Hepatocyte (in vitro differentiated cells): ENCODE results near the gene PTPN14. TPM values are rescaled to one million over a fixed set of nuclear protein-coding genes. Genes with fewer than 3 reads are reported as not detected.
A peak's percentile ranks its signal among the peaks of the same experiment; 100 is the strongest.

Experiments used
- DNase-seq: peaks from one replicate; pipeline ENCODE4 v3.0.0-alpha.2; 2016; ENCODE audit warnings: low spot score
- H2AFZ ChIP-seq: fragments of 200-600 bp; sonication (generic); 2 replicates; pipeline ENCODE4 v1.6.0; 2016; ENCODE audit warnings: antibody characterized with exemption, mild to moderate bottlenecking
- H3K27ac ChIP-seq: fragments of 200-600 bp; sonication (generic); 2 replicates; pipeline ENCODE4 v1.5.1; 2016; ENCODE audit warnings: mild to moderate bottlenecking
- H3K27me3 ChIP-seq: fragments of 200-600 bp; sonication (generic); 2 replicates; pipeline ENCODE4 v1.6.1; 2016
- H3K36me3 ChIP-seq: fragments of 200-600 bp; sonication (generic); replicated peaks from 2 replicates; pipeline ENCODE4 v1.5.1; 2016; ENCODE audit warnings: low read depth; ENCODE audit not compliant: insufficient read depth
- H3K4me1 ChIP-seq: fragments of 200-600 bp; sonication (generic); 2 replicates; pipeline ENCODE4 v1.5.1; 2016; ENCODE audit warnings: mild to moderate bottlenecking, moderate library complexity; ENCODE audit not compliant: insufficient read depth
- H3K4me2 ChIP-seq: fragments of 200-600 bp; sonication (generic); 2 replicates; pipeline ENCODE4 v1.6.0; 2016
- H3K4me3 ChIP-seq: fragments of 200-600 bp; sonication (generic); 2 replicates; pipeline ENCODE4 v1.5.1; 2016; ENCODE audit warnings: mild to moderate bottlenecking
- H3K79me2 ChIP-seq: fragments of 200-600 bp; sonication (generic); 2 replicates; pipeline ENCODE4 v1.6.0; 2017; ENCODE audit warnings: mild to moderate bottlenecking
- H3K9me2 ChIP-seq: fragments of 200-600 bp; sonication (generic); replicated peaks from 2 replicates; pipeline ENCODE4 v1.6.0; 2017; ENCODE audit warnings: mild to moderate bottlenecking; ENCODE audit not compliant: insufficient read depth
- H3K9me3 ChIP-seq: fragments of 200-600 bp; sonication (generic); 2 replicates; pipeline ENCODE4 v1.5.1; 2016; ENCODE audit warnings: low read depth, mild to moderate bottlenecking
- H4K20me1 ChIP-seq: fragments of 200-600 bp; sonication (generic); 2 replicates; pipeline ENCODE4 v1.6.0; 2016; ENCODE audit warnings: mild to moderate bottlenecking; ENCODE audit not compliant: insufficient read depth, poor library complexity, severe bottlenecking
- EZH2 ChIP-seq: fragments of 200-600 bp; sonication (generic); IDR thresholded peaks from 2 replicates; pipeline ENCODE4 v1.6.1; 2016; ENCODE audit warnings: antibody characterized with exemption, mild to moderate bottlenecking, borderline replicate concordance
- EZH2phosphoT487 ChIP-seq: fragments of 200-600 bp; sonication (generic); IDR thresholded peaks from one replicate; pipeline ENCODE4 v1.6.1; 2018; ENCODE audit warnings: antibody characterized with exemption, mild to moderate bottlenecking, low read depth, moderate library complexity; ENCODE audit not compliant: unreplicated experiment, severe bottlenecking
- WGBS: methylation state at CpG from one replicate; pipeline ENCODE4 v1.1.6; 2016; ENCODE audit warnings: low lambda C conversion rate; ENCODE audit errors: missing lambda C conversion rate; 5-methylcytosine and 5-hydroxymethylcytosine counted together
- polyA plus RNA-seq: library from polyadenylated mRNA; unstranded; fragments of >200 nt; fragmentation: Nextera tagmentation; extraction: Ambion mirVana; gene quantifications from 2 replicates; pipeline ENCODE4 v1.2.1, GENCODE V29; 2016
- total RNA-seq: library from RNA; depleted of rRNA; stranded (reverse); fragments of >200 nt; gene quantifications from 2 replicates; pipeline ENCODE4 v1.2.3, GENCODE V29; 2014
- TF ChIP-seq, protein P1 (sequence below): fragments of 200-600 bp; sonication (generic); IDR thresholded peaks from 2 replicates; pipeline ENCODE4 v1.5.1; 2016; ENCODE audit warnings: antibody characterized with exemption, mild to moderate bottlenecking; ENCODE audit not compliant: poor library complexity

Gene PTPN14
- total and polyA plus RNA-seq, 2 experiments from 2014 or later = 9.5 to 21.7 TPM

DNA sequence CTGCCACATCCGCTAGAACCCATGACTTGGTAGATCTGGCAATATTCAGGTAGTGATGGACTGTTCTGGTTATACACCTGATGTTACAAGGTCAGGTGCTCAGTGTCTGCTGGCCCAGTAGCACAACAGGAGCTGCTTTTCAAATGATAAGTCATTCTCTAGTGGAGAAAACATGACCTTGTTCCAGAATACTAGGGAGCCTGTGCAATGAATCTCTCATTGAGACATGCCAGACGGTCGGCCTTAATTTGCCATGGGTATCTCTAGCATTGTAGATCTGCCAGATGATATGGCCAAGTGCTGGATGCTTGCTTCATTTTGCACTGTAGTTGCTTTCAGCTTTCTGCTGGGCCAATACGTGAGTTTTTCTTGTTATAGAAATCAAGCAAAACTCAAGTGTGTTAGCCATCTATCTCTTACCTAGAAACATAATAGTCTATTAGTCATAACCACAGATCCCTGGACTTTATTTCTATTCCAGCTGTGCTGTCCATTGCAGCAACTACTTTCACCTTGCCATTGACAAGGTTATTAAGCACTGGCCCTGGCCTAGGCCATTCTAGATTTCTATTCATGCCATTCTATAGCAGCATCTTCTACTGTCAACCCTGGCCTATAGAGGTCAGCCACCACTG, 37.7 kb upstream of the PTPN14 start:
- Histone ChIP-seq H3K79me2 (no peaks in the 10 kb centered on the region), H4K20me1 (no peaks in the 10 kb centered on the region), H3K27me3 (no peaks in the 10 kb centered on the region), H3K9me3 (no peaks in the 10 kb centered on the region), H2AFZ (no peak overlapping the region), H3K9me2 (no peaks in the 10 kb centered on the region), H3K4me1 (no peaks in the 10 kb centered on the region), H3K27ac (no peak overlapping the region), H3K4me2 (no peak overlapping the region), H3K36me3 (no peaks in the 10 kb centered on the region), H3K4me3 (no peak overlapping the region)
- no peak for DNase-seq
- TF ChIP-seq EZH2phosphoT487 = no peak
- TF ChIP-seq, protein P1, sequence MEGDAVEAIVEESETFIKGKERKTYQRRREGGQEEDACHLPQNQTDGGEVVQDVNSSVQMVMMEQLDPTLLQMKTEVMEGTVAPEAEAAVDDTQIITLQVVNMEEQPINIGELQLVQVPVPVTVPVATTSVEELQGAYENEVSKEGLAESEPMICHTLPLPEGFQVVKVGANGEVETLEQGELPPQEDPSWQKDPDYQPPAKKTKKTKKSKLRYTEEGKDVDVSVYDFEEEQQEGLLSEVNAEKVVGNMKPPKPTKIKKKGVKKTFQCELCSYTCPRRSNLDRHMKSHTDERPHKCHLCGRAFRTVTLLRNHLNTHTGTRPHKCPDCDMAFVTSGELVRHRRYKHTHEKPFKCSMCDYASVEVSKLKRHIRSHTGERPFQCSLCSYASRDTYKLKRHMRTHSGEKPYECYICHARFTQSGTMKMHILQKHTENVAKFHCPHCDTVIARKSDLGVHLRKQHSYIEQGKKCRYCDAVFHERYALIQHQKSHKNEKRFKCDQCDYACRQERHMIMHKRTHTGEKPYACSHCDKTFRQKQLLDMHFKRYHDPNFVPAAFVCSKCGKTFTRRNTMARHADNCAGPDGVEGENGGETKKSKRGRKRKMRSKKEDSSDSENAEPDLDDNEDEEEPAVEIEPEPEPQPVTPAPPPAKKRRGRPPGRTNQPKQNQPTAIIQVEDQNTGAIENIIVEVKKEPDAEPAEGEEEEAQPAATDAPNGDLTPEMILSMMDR = no peak
- no peak for TF ChIP-seq EZH2
- 92% methylated on average over 4 of the region's 4 CpGs for WGBS

DNA sequence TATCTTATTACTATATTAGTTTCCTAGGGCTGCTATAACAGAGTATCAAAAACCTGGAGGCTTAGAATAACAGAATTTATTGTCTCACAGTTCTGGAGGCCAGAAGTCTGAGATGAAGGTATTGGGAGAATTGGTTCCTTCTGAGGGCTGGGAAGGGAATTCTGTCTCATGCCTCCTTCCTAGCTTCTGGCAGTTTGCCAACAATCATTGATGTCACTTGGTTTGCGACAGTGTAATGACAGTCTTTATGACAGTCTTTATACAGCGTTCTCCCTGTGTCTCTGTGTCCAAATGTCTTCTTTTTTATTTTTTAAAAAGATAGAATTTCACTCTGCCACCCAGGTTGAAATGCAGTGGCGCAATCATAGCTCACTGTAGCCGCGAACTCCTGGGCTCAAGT, 35.8 kb upstream of the PTPN14 start:
- H3K36me3 ChIP-seq = no peaks in the 10 kb centered on the region

DNA sequence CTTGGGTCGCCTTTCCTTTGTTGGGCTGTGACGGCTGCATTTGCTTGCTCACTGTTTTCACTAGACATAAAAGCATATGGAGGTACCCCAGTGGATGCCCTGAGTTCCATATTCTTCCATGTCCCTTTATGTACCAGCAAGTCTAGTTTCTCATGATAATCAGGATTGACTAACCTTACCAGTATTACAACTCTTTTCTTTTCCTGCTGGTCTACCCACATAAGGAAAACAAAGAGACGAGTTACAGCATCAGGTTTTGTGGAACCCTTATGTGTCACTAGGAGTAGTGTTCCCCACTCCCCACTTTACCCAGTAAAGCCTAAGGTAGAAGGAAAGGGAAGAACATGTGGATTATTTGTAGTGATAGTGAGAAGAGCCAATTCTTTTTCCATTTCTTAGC, 35.2 kb upstream of the PTPN14 start:
- no peaks in the 10 kb centered on the region for H3K36me3 ChIP-seq
- no peak overlapping the region for H3K27ac ChIP-seq
- H3K9me2 ChIP-seq = no peaks in the 10 kb centered on the region
- no peak overlapping the region for H2AFZ ChIP-seq
- no peak for TF ChIP-seq EZH2phosphoT487
- TF ChIP-seq, protein P1 = no peak
- TF ChIP-seq EZH2 = no peak
- H3K4me1 ChIP-seq = no peaks in the 10 kb centered on the region
- no peaks in the 10 kb centered on the region for H3K27me3 ChIP-seq
- no peaks in the 10 kb centered on the region for H3K9me3 ChIP-seq
- WGBS = 91% methylated on average over 3 of the region's 3 CpGs
- DNase-seq = no peak
- no peaks in the 10 kb centered on the region for H4K20me1 ChIP-seq
- no peaks in the 10 kb centered on the region for H3K79me2 ChIP-seq
- H3K4me2 ChIP-seq = no peak overlapping the region
- H3K4me3 ChIP-seq = no peak overlapping the region

More for the DNA sequence above, 35.8 kb upstream of the PTPN14 start:
- Histone ChIP-seq H3K79me2 (no peaks in the 10 kb centered on the region), H3K4me2 (no peak overlapping the region), H3K4me1 (no peaks in the 10 kb centered on the region), H3K27me3 (no peaks in the 10 kb centered on the region), H3K27ac (no peak overlapping the region), H2AFZ (no peak overlapping the region), H3K4me3 (no peak overlapping the region), H3K9me2 (no peaks in the 10 kb centered on the region), H3K9me3 (no peaks in the 10 kb centered on the region), H4K20me1 (no peaks in the 10 kb centered on the region)
- DNase-seq = no peak
- 84% methylated on average over 5 of the region's 5 CpGs for WGBS
- TF ChIP-seq EZH2 (no peak), EZH2phosphoT487 (no peak)

DNA sequence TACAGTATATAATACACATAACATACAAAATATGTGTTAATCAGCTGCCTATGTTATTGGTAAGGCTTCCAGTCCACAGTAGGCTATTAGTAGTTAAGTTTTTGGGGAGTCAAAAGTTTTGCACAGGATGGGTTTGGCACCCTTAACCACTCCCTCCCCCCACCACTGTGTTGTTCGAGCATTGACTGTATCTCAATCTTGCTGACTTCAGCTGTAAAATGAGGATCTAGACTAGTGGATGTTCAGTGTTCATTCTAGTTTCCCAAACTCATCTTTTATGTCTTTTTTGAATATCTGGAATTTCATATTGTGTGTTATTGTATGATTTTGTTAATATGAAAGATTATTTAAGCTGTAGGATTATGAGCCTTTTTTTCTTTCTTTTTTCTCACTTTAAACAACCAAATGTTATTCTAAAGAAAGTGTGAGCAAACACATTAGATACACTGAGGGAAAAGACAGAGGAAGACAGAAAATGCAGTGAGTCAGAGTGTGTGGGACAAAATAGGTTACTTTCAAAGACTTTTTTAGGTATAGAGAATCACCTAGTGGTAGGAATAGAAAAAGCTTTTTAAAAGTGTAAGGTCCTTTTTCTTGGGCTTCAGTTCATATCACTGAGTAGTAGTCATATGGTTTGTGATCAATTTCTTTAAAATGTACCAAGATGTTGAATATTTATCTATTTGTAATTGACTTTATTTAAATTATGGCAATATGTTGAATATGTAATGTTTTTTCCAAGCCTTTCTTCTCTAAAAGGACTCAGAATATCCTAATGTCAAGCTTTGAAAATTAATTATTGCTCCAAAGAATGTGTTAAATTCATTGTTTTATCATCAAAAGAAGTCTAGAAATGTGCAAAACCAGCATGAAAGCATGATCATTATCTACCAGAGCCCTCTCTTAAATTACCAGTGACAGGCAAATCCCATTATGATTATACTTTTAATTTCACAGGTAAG, 33.7 kb upstream of the PTPN14 start:
- Histone ChIP-seq H3K9me2 (no peaks in the 10 kb centered on the region), H3K27me3 (no peaks in the 10 kb centered on the region), H3K4me3 (no peak overlapping the region), H3K4me1 (no peaks in the 10 kb centered on the region), H4K20me1 (no peaks in the 10 kb centered on the region), H3K4me2 (no peak overlapping the region), H3K9me3 (no peaks in the 10 kb centered on the region), H3K79me2 (no peaks in the 10 kb centered on the region), H2AFZ (no peak overlapping the region), H3K27ac (no peak overlapping the region), H3K36me3 (no peaks in the 10 kb centered on the region)
- TF ChIP-seq, protein P1 = peak; percentile 78
- no peak for TF ChIP-seq EZH2
- 46% methylated on average over 1 of the region's 1 CpG for WGBS
- DNase-seq = peak; percentile 49
